ENCODE data around the gene DDX50.

The DDX50 gene

GRCh38 chr10:68988530-68989316 lies 87.6 kb downstream of the DDX50 start, which contains the start of gene KIFBP:
Gene KIFBP, plus strand, starts transcription at chr10:68988803. Its CDS starts 30 bp downstream, at chr10:68988833.
- DNase-seq, result peak; percentile 98

- DNase-seq, result peak; percentile 15
These were observed 88.3 kb downstream of the DDX50 start for GRCh38 chr10:68989317-68989990.

- peak; percentile 86 for DNase-seq
These were observed 91.7 kb downstream of the DDX50 start for GRCh38 chr10:68992636-68993440.

All from fibroblast of skin of right biceps (primary cell).